Measurements from ENCODE around the gene DOCK4.

The DOCK4 gene

DNA sequence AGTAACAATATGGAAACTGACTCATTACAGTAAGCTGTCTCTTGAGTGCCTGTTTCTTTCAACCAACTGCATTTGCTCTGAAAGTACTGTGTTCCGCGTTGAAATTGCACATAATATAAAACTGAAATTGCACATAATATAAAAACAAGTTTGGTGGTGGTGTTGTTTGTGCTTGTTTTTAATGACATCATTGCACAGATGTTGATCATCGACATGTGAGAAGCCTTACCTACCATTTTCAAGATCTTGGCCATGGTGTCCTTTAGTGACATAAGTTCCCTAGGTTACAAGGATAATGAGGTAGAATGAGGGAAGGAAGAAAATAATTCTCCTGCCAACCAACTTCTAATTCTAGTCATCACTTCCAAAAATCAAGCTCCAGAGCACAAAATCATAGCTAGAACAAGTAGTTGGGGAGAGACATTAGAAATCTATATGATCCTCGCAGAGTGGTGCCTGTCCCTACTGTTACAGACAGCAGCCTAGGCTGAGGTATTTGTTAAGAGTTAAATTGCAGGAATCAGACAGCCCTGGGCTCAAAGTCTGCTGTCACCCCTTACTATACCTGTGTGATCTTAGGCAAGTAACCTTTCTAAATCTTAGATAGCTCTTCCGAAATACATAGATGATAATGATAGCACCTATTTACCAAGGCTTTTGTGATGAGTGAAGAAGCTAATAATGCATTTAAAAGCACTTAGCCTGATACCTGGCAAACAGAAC, 29.3 kb downstream of the DOCK4 start:
- Histone ChIP-seq H3K4me3 (ENCODE audit: low read depth, low read length) (no peak overlapping the region), H3K27ac (no peak overlapping the region), H3K9me3 (ENCODE audit: severe bottlenecking) (no peaks in the 10 kb centered on the region), H3K36me3 (no peaks in the 10 kb centered on the region), H3K27me3 (ENCODE audit: insufficient read depth, low read depth, severe bottlenecking) (no peaks in the 10 kb centered on the region)
- TF ChIP-seq CTCF (IDR thresholded peaks at IDR 0.05; ENCODE audit: low read depth, low read length): no peak
- no peak for DNase-seq

GRCh38 chr7:112176241-112176640, 30.0 kb downstream of the DOCK4 start:
- TF ChIP-seq CTCF (IDR thresholded peaks at IDR 0.05; ENCODE audit: low read depth, low read length): no peak
- Histone ChIP-seq H3K27me3 (ENCODE audit: insufficient read depth, low read depth, severe bottlenecking) (no peaks in the 10 kb centered on the region), H3K4me3 (ENCODE audit: low read depth, low read length) (no peak overlapping the region), H3K9me3 (ENCODE audit: severe bottlenecking) (no peaks in the 10 kb centered on the region), H3K27ac (no peak overlapping the region), H3K36me3 (no peaks in the 10 kb centered on the region)
- no peak for DNase-seq

GRCh38 chr7:112174192-112174591, 32.0 kb downstream of the DOCK4 start:
- H3K4me3 ChIP-seq (ENCODE audit: low read depth, low read length): no peak overlapping the region
- DNase-seq: no peak
- no peaks in the 10 kb centered on the region for H3K27me3 ChIP-seq (ENCODE audit: insufficient read depth, low read depth, severe bottlenecking)
- no peak overlapping the region for H3K27ac ChIP-seq
- no peaks in the 10 kb centered on the region for H3K9me3 ChIP-seq (ENCODE audit: severe bottlenecking)
- no peak for TF ChIP-seq CTCF (IDR thresholded peaks at IDR 0.05; ENCODE audit: low read depth, low read length)
- H3K36me3 ChIP-seq: no peaks in the 10 kb centered on the region

DNA sequence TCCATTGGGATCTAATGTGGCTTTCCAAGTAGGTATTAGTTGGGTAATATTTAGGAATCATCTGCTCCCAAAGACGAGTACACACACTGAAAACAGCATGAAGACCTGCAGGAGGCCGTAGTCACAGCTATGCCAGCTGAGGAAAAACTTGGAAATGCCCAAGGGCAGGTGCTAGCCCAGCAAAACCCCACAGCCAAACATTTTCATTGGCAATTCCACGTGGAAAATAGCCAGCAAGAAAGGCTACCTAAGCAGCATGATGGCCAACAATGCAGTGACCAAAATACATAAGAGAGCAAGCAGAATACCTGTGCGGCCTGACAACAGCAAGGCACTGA, 32.7 kb downstream of the DOCK4 start:
- H3K9me3 ChIP-seq (ENCODE audit: severe bottlenecking): no peaks in the 10 kb centered on the region
- no peak overlapping the region for H3K4me3 ChIP-seq (ENCODE audit: low read depth, low read length)
- no peak for TF ChIP-seq CTCF (IDR thresholded peaks at IDR 0.05; ENCODE audit: low read depth, low read length)
- DNase-seq: no peak
- no peak overlapping the region; the same call in 1 of the 2 replicates for H3K27ac ChIP-seq
- no peaks in the 10 kb centered on the region for H3K27me3 ChIP-seq (ENCODE audit: insufficient read depth, low read depth, severe bottlenecking)
- no peaks in the 10 kb centered on the region for H3K36me3 ChIP-seq

DNA sequence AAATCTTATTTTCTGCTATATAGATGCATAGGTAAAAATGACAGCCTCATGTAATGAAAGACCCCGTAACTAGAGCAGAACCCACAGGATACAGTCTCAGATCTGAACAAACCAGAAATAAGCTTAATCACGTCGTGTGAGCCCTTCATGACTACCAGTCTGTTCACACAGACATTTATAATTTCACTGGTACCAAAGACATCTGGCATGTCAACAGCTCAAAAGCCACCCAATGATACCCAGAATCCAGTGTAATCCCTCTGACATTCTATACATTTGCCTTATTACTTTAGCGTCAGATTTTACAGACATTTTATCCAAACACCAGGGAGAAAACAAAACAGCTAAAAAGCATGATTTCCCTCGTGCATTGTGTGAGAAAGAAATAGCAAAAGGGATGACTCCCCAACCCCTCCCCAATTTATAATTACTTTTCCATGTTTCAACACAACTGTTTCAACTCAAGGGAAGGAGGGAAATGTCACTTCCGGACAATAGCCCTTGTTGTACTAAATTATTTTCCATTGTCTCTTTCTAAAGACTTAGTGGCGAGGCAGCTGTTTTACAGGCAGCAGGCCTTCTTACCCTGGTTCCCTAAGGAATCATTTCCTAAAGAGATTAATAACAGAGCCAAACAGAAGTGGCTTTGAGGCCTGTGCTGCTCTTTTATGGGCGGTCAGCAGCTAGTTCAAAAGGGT, 33.2 kb downstream of the DOCK4 start:
- no peak overlapping the region for H3K4me3 ChIP-seq (ENCODE audit: low read depth, low read length)
- DNase-seq: peak; percentile 18
- no peaks in the 10 kb centered on the region for H3K36me3 ChIP-seq
- no peaks in the 10 kb centered on the region for H3K9me3 ChIP-seq (ENCODE audit: severe bottlenecking)
- no peak for TF ChIP-seq CTCF (IDR thresholded peaks at IDR 0.05; ENCODE audit: low read depth, low read length)
- H3K27ac ChIP-seq: peak overlapping the region; percentile 45
- no peaks in the 10 kb centered on the region for H3K27me3 ChIP-seq (ENCODE audit: insufficient read depth, low read depth, severe bottlenecking)

Data from WERI-Rb-1 (cell line).